CD1c-positive myeloid dendritic cell (primary cell): ENCODE data around the gene RPL22.

Source experiments
- DNase-seq: peaks from one replicate; pipeline ENCODE4 v3.0.0-alpha.2; 2016; ENCODE audit errors: extremely low spot score

Gene RPL22

DNA sequence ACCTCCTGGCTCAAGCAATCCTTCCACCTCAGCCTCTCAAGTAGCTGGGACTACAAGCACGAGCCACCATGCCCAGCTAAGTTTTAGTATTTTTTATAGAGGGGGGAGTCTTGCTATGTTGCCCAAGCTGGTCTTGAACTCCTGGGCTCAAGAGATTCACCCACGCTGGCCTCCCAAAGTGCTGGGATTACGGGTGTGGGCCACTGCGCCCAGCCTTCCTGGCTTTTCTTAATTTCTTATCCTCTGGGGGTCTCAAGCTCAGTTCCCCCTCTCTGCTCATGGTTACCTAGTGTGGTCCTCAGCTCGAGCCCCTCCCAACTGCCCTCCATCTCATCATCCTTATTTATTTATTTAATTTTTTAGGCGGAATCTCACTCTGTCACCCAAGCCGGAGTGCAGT lies 2.9 kb upstream of the RPL22 start:
- no peak for DNase-seq

GRCh38 chr1:6200188-6200809 lies 904 bp upstream of the RPL22 start:
- DNase-seq = no peak

GRCh38 chr1:6198646-6199297 lies 623 bp downstream of the RPL22 start:
- peak; percentile 15 for DNase-seq

GRCh38 chr1:6197746-6198427 lies 1.5 kb downstream of the RPL22 start:
- no peak for DNase-seq

DNA sequence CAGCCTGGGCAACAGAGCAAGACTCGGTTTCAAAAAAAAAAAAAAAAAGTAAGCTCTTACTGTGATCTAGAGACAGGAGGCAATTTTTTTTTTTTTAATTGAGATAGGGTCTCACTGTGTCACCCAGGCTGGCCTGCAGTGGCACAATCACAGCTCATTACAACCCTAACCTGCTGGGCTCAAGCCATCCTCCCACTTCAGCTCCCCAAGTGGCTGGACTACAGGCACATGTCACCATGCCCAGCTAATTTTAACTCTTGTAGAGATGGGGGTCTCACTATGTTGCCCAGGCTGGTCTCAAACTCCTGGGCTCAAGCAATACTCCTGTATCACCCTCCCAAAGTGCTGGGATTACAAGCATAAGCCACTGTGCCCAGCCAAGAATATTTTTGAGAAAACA lies 7.4 kb downstream of the RPL22 start:
- DNase-seq = no peak

DNA sequence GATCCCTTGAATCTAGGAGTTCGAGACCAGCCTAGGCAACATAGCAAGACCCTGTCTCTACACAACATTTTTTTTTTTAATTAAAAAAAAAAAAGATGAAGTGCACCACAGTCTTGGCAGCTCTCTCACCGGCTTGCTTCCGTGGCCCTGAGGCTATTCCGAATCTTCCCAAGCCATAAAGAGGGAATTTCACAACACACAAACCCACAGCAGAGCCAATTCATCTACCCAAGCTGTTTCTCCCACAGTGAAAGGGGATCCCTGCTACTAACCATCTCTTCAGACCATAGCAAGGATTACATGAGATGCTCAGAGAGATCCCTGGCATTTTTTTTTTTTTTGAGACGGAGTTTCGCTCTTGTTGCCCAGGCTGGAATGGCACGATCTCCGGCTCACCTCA lies 10.9 kb downstream of the RPL22 start:
- DNase-seq = no peak

DNA sequence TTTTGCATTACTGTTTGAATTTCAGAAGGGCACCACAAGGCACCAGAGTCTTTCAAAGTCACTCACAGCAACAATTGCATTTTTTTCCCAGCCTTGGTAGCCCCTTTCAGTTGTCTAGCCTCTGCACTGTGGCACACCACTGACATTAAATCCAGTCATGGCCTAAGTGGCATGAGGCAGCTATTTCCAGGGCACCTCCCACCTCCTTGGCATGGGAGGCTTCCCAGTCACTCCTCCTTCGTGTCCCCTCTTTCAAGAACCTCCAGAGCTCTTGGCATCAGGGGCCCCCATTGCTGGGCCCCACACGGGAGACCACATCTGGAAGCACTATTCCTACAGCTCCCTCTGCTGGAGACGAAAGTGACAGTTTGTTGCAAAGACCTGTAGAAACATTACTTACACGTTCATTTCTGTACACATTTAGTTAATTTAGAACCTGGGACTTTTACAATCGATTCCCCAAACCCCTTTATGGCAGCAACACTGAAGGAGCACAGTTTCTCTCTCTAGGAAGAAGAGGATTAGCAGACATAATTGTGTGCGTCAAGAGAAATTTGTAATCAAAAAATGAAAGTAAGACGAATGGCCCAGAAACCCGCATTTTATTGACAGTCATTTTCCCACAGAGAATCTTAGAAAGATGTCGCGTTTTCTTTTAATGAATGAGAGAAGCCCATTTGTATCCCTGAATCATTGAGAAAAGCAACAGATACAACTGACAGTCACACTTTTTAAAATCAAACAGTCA lies 13.6 kb downstream of the RPL22 start:
- DNase-seq = peak; percentile 32

GRCh38 chr1:6185151-6185550 lies 14.2 kb downstream of the RPL22 start:
- DNase-seq = no peak

GRCh38 chr1:6184083-6184783 lies 15.2 kb downstream of the RPL22 start:
- no peak for DNase-seq

DNA sequence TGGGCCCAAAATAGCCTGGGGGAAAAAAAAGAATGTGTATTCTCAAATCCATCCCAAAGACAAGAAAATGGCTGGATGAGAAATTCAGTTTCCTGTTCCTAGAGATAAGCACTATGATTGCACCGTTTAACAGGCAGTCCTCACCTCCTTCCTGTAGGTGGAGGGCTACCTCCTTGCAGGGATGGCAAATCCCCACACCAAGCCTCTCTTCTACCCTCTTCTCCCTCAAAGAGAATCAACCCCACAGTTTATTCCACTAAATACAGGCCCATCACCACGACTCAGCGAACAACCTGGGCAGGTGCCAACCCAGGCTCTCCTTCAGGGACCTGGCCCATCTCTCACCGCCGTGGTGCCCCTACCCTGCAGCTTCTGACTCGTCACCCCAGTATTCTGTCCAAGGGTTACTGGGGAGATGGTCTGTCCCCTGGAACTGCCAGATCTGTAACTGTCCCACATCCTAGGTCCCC lies 15.8 kb downstream of the RPL22 start:
- DNase-seq = no peak

- DNase-seq = no peak
These were observed 18.0 kb downstream of the RPL22 start for GRCh38 chr1:6181347-6181770.

- no peak for DNase-seq
These were observed 18.6 kb downstream of the RPL22 start for GRCh38 chr1:6180707-6181311.

DNA sequence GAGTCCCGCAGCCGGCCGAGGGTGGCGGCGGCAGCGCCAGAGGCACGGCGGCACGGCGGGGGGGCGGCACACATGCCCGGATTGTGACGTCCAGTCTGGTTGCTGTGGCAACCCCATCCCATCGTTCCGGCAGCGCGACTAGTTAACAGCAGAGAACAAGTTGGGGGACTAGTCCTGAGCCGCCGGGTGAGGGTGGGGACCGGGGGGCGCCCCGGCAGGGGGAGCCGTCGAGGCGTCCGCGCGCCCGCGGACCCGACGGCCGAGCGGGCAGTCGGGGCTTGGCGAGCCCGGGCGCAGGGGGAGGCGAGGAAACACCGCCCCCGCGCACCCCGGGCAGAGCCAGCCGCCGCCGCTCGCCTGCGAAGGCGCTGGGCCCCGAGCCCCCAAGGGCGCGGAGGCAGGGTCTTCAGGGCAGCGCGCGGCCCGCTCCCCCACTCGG lies 19.1 kb downstream of the RPL22 start, which contains the start of gene CHD5:
Gene CHD5, minus strand, starts transcription at position 54 of the 439 bp plus-strand sequence. CDS start 298 bp downstream, outside the sequence.
- DNase-seq = no peak

DNA sequence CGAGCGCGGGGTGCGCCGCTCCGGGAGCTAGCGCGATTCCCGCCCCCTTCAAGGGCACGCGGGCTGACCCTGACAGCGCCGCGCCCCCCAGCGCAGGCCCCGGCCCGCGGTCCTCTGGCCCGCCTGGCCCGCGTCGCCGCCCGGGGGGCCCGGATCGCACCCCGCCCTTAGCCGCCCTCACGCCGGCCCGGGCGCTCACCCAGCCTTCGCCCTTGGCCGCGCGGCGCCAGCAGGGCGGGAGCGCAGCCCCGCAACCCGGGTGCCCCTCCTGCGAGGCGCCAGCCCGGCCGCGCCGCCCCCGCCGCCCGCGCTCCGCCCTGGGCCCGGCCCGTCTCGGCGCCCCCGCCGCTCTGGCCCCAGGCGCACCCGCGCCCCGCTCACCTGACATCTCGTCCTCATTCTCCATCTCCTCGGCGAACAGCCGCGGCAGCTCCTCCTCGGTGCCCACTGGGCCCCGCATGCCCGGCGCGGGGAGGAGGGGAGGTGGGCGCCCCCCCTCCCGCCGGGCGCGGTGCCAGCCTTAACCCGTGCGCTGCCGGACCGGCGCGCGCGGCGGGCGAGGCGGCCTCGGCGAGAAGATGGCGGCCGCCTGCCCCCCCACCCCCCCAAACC lies 19.7 kb downstream of the RPL22 start:
- no peak for DNase-seq

GRCh38 chr1:6178751-6179563 lies 20.4 kb downstream of the RPL22 start:
- DNase-seq = no peak

DNA sequence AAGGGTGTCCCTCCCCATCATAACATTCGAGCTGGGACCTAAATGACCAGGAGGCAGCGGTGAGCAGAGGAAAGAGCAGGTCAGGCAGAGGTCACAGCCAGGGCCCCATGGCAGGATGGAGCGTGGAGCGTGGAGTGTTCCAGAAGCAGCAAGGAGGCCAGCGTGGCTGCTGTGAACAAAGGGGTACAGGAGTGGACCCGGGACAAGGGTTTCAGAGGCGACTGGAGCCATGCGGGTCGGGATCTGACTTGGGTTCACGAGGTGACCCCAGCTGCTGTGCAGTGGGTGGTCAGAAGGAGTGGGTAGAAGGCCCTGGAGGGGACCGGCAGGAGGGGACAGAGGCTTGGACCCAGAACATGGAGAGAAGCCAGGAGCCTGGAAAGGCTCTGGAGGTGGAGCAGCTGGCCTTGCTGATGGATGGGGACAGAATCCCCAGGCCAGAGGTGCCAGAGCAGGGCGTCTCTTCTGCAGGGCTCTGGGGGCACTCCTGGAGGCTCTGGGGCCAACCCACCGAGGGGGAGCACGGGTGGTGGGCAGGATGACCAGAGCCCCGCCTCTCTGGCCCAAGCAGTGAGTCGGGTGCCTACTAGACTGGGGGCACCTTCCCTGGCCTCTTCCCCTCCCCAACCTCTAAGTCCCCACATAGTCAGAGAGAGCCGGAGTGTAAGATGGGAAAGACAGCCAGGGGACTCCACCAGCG lies 21.6 kb downstream of the RPL22 start:
- no peak for DNase-seq

GRCh38 chr1:6176779-6177178 lies 22.6 kb downstream of the RPL22 start:
- DNase-seq = no peak

DNA sequence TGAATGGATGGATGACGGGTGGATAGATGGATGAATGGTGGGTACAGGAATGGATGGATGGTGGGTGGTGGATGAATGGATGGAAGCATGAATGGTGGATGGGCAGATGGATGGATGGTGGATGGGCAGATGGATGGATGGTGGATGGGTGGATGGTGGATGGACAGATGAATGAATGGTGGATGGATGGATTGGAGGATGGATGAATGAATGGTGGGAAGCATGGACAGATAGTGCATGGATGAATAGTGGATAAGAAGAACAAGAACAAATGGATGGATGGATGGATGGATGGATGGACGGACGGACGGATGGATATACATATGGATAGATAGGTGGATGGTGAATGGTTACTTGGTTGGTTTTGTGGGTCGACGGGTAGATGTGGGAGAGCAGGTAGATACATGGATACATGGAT lies 24.0 kb downstream of the RPL22 start:
- no peak for DNase-seq
